Measurements from ENCODE around the gene SPEN.
"Not testable (repeated sequence)": the region's sequence is repeated elsewhere in the genome, so short reads cannot be mapped to it uniquely, and the experiment has no call there.

SPEN gene

GRCh38 chr1:15856888-15857287, 9.4 kb downstream of the SPEN start:
- DNase-seq (ENCODE audit: low read depth in 3 of 3) = no peak

- DNase-seq (ENCODE audit: low read depth in 3 of 3) = no peak
These were observed 10.7 kb downstream of the SPEN start for GRCh38 chr1:15858069-15858670.

GRCh38 chr1:15858672-15859372, 11.3 kb downstream of the SPEN start:
- DNase-seq (ENCODE audit: low read depth in 3 of 3) = no peak

GRCh38 chr1:15863156-15863901, 15.8 kb downstream of the SPEN start:
- DNase-seq (ENCODE audit: low read depth in 3 of 3) = no peak

GRCh38 chr1:15866721-15867201, 19.3 kb downstream of the SPEN start:
- no peak for DNase-seq (ENCODE audit: low read depth in 3 of 3)

GRCh38 chr1:15867288-15867687, 19.8 kb downstream of the SPEN start:
- no peak for DNase-seq (ENCODE audit: low read depth in 3 of 3)

- DNase-seq (ENCODE audit: low read depth in 3 of 3) = no peak
These were observed 21.9 kb downstream of the SPEN start for GRCh38 chr1:15869413-15869812.

GRCh38 chr1:15870421-15870820, 22.9 kb downstream of the SPEN start:
- no peak for DNase-seq (ENCODE audit: low read depth in 3 of 3)

- no peak for DNase-seq (ENCODE audit: low read depth in 3 of 3)
These were observed 27.0 kb downstream of the SPEN start for GRCh38 chr1:15874471-15874870.

GRCh38 chr1:15876357-15877055, 29.0 kb downstream of the SPEN start:
- DNase-seq (ENCODE audit: low read depth in 3 of 3) = no peak

- no peak for DNase-seq (ENCODE audit: low read depth in 3 of 3)
These were observed 34.5 kb downstream of the SPEN start for GRCh38 chr1:15881961-15882360.

- no peak for DNase-seq (ENCODE audit: low read depth in 3 of 3)
These were observed 35.2 kb downstream of the SPEN start for GRCh38 chr1:15882665-15883064.

GRCh38 chr1:15883326-15883725, 35.8 kb downstream of the SPEN start:
- no peak for DNase-seq (ENCODE audit: low read depth in 3 of 3)

GRCh38 chr1:15884477-15884876, 37.0 kb downstream of the SPEN start:
- DNase-seq (ENCODE audit: low read depth in 3 of 3) = no peak

GRCh38 chr1:15885269-15885668, 37.8 kb downstream of the SPEN start:
- no peak for DNase-seq (ENCODE audit: low read depth in 3 of 3)

- peak in 1 of 3 experiments; percentile 6 for DNase-seq (ENCODE audit: low read depth in 3 of 3)
These were observed 38.4 kb downstream of the SPEN start for GRCh38 chr1:15885701-15886610.

GRCh38 chr1:15886611-15887167, 39.2 kb downstream of the SPEN start:
- no peak for DNase-seq (ENCODE audit: low read depth in 3 of 3)

GRCh38 chr1:15892857-15893599, 45.5 kb downstream of the SPEN start:
- not testable (repeated sequence) for DNase-seq (ENCODE audit: low read depth in 3 of 3)

GRCh38 chr1:15895233-15895632, 47.7 kb downstream of the SPEN start:
- DNase-seq (ENCODE audit: low read depth in 3 of 3) = no peak
